NCI-H2227 treated with DMSO at 0.1 percent for 48 hours (cell line): ENCODE results near the gene DLG2.
"Not testable (repeated sequence)": the region's sequence is repeated elsewhere in the genome, so short reads cannot be mapped to it uniquely, and the experiment has no call there.

Source experiments
- DNase-seq: peaks from one replicate; lab custom pipeline; 2025; lab: John Stamatoyannopoulos, UW

The DLG2 gene

GRCh38 chr11:85643191-85643614 lies 16.1 kb upstream of the DLG2 start:
- no peak for DNase-seq

DNA sequence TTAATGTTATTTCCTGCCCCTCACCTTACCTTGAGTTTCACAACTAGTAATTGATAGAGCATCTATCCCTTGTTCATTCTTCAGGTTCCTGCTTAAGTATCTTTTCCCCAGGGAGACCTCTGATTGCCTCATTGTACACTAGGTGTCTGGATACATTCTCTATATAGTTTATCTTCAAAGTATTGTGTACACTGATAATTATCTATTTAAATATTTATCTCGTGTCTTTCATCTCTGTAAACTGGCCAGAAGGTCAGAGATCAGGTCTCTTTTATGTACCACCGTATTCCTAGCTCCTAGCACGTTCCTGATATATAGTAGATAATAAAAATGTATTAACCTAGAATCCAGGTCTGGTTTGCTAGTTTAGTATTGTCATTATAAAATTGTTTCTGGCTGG lies 7.6 kb upstream of the DLG2 start:
- DNase-seq, result no peak

DNA sequence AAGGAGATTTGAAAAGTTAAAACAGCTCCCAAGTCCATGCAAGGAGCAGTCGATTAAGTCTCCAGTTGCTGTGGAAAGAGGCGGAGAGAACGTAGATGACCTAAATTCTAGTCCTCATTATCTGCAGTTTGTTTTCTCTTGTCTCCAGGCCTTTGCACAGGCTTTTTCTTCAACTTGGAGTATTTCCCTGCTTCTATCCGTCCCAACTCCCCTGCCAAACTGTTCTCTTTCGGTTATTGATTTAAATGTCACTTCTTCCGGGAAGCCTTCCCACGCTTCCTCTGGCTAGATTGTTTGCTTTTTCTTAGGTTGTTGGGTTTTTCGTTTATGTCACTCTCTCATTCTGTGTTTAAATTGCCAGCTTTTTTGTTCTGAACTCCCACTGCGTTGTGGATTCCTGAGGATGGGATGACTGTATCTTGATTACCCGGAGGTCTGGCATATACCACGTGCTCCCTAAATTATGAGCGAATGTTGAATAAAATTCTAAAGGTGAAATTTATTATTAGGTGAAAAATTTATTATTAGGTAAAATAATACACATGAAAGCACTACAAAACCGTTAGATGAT lies 1.7 kb upstream of the DLG2 start:
- no peak for DNase-seq

DNA sequence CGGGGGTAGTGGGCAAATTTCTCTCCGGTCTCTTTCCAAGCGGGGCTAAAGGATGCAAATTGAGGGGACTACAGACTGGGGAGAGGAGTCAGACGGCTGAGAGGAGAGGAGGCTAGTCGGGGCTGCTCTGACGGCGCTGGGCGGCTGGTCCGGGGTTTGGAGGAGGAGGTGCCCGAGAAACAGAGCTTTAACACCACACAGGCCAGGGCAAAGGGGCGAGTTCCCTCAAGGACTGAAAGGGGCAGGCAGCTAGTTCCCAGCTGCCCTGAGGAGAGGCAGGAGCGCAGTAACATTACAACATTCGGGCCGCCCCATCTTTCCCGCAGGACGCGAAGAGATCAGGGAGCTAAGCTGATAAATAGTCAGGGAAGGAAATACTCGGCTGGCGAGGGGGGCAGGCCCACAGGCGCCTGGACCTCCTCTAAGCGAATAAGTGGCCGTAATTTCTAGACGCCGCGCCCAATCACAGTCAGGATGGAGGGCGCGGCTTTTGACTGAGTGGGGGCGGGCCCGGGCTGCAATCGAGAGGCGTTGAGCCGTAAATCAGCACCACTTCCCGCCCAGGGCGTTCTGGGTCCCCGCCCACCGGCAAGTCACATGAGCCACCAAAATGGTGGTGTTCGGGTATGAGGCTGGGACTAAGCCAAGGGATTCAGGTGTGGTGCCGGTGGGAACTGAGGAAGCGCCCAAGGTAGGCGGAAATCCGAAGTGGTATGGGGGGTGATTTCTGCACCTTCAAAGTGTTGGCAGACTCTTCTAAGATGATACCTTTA lies 1.0 kb upstream of the DLG2 start, which contains the start of gene TMEM126B:
TMEM126B (plus strand) TSS at position 596 of the 773 bp plus-strand sequence; CDS start at position 611, 15 bp downstream.
- DNase-seq, result peak; percentile 94

GRCh38 chr11:85626496-85626895 lies 648 bp downstream of the DLG2 start:
- no peak for DNase-seq

DNA sequence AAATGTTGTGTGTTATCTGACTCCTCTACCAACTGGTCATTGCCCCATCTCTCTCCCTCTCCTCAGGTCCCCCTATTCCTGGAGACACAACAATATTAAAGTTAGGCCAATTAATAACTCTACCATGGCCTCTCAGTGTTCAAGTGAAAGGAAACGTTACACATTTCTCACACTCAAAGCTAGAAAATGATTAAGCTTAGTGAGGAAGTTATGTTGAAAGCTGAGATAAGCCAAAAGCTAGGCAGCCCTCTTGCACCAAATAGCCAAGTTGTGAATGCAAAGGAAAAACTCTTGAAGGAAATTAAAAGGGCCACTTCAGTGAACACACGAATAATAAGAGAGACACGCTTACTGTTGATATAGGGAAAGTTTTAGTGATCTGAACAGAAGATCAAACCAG lies 6.9 kb downstream of the DLG2 start:
- DNase-seq, result no peak

- DNase-seq, result no peak
Measured at GRCh38 chr11:85619499-85619898, 7.6 kb downstream of the DLG2 start.

DNA sequence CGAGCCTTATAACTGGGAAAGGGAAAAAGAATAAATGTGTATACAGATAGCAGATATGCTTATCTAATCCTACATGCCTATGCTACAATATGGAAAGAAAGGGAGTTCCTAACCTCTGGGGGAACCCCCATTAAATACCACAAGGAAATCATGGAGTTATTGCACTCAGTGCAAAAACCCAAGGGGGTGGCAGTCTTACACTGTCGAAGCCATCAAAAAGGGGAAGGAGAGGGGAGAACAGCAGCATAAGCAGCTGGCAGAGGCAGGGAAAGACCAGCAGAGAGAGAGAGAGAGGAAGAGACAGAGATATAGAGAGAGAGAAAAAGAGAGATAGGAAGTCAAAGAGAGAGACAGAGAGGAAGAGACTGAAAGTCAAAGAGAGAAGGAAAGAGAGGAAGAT lies 15.5 kb downstream of the DLG2 start:
- not testable (repeated sequence) for DNase-seq

- DNase-seq, result not testable (repeated sequence)
Measured at GRCh38 chr11:85609286-85609685, 17.9 kb downstream of the DLG2 start.

DNA sequence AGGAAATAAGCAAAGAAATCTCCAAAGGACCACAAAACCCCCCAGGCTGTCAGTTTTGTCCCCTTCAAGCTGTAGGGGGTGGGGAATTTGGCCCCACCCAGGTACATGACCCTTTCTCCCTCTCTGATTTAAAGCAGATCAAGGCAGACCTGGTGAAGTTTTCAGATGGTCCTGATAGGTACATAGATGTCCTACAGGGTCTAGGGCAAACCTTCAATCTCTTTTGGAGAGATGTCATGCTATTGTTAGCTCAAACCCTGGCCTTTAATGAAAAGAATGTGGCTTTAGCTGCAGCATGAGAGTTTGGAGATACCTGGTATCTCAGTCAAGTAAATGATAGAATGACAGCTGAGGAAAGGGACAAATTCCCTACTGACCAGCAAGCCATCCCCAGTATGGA lies 18.5 kb downstream of the DLG2 start:
- not testable (repeated sequence) for DNase-seq

GRCh38 chr11:85606237-85606636 lies 20.9 kb downstream of the DLG2 start:
- DNase-seq, result not testable (repeated sequence)

GRCh38 chr11:85603220-85603619 lies 23.9 kb downstream of the DLG2 start:
- DNase-seq, result no peak

DNA sequence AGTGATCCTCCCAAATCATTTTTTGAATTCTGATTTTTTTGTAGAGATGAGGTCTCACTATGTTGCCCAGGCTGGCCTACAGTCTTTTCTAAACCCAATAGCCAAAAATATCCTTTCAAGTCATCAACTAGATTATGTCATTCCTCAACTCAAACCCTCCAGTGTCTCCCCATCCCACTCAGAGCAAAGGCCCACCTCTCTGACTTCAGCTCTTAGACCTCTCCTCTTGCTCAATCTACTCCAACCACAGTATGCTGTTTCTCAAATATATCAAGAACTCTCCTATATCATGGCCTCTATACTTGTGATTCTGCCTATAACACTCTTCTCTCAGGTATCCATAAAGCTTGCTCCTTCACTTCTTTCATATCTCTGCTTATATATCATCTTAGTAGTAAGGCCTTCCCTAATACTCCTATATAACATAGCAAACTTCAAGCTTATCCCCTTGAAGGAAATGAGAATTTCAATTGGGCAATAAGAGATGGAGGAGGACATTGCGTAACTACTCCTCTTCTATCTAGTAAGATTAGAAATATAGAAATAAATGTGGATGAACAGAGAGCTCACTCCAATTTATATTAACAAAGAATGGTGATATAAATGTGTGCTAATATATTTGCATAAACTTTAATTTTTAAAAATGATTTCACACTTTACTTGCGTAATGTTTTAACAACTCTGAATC lies 24.5 kb downstream of the DLG2 start:
- no peak for DNase-seq

DNA sequence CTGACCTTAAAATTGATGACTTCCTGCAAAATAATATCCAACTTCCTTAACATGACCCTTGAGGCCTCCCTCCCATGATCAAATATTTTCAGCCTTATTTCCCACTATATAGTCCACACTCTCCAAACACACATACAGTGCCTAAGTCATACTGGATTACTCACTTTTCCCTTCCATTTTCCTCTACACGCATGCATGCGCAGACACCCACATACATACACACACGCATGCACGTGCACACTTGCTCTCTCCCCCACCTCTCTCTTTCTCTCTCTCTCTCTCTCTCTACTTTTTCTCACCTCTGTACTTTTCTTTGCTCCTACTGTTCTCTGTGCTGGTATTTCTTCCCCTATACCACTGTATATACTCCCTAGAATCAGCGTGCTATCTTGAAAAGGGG lies 28.1 kb downstream of the DLG2 start:
- no peak for DNase-seq

DNA sequence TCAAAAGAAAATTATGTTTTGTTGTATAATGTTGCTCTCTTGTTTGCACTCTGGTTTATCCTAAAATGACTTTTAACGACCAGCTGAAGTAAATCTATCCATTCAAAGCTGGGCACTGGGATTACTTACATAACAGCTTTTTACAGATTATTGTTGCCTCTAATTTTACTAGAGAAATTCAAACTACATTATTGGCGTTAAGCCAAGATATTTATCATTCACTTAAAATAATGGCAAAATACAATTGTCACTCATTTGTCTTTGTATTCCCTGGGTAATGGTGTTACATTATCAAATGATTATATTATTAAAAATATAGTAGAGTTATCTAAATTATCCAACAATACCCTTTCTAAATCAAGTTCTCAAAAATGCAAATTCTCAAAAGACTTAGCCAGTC lies 30.3 kb downstream of the DLG2 start:
- no peak for DNase-seq

DNA sequence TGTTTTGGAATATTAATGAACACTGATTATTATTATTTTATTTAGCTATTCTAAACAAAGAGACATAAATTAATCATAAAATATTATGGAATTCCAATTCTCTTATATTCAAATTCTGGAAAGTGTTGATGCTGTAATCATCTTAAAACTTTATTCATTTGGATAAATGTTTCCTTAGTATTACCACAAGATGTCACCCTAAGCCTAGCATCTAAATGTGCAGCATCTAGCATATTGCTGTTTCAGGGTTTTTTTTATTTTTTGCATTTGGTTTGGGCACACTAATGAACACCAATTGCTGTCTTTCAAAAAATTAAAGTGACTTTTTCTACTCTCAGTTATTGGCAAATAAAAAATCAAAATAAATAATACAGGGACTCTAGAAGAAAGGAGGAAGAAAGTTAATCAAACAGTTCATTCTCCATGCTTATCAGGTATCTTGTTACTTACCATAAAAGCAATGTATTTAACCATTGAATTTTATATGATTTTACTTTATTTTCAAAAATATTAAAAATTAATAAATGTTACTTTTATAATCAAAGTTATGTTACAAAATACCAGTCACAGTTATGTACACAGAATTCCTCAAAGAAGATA lies 31.8 kb downstream of the DLG2 start:
- DNase-seq, result peak; percentile 35

- DNase-seq, result peak; percentile 7
Measured at GRCh38 chr11:85590848-85591483, 36.2 kb downstream of the DLG2 start.

GRCh38 chr11:85589373-85589772 lies 37.8 kb downstream of the DLG2 start:
- DNase-seq, result no peak

DNA sequence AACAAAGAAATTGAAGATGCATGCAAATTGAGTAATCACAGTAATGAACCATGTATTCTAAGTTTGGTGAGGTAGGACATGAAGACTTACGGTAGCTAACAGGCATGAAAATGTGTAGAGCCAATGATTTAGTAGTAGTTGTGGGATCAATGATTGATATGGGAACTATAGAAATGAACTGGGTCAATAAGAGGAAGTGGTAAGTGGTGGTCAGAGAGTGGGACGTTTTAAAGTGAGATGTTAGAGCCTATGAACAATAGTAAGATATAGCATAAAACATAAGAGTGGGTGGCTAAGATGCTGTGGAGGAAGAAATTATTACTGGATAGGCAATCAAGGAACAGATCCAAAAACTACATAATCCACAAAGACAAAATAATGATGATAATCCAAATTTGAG lies 45.0 kb downstream of the DLG2 start:
- DNase-seq, result no peak

DNA sequence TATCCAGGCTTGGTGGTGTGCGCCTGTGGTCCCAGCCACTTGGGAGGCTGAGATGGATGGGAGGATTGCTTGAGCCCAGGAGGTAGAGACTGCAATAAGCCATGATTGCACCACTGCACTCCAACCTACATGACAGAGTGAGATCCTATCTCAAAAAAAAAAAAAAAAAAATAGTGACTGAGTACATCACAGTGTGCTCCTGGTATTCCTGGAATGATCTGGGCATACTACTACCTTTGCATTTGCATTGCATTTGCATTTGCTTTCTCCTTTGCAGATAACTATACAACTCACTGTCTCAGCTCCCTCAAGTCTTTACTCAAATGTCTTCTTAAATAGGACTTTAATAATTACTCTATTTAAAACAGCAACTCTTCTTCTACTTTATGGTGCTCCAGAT lies 51.8 kb downstream of the DLG2 start:
- no peak for DNase-seq

DNA sequence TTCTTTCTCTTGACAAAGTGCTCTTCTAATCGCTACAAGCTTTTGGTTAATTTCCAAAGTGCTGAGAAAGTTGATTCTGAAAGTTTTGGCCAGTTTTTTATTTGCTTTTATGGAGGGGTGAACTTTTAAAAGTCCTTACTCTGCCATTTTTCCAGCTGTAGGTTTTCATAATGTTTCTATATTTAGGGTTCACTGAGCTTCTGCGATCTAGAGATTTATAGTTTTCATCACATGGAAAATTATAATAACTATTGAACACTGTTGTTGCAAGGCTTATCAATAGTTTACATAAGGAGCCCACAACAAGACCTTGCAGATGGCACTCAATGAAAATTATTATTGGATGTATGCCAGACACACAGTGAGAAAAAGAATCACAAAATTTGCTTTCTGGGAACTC lies 55.1 kb downstream of the DLG2 start:
- DNase-seq, result no peak

DNA sequence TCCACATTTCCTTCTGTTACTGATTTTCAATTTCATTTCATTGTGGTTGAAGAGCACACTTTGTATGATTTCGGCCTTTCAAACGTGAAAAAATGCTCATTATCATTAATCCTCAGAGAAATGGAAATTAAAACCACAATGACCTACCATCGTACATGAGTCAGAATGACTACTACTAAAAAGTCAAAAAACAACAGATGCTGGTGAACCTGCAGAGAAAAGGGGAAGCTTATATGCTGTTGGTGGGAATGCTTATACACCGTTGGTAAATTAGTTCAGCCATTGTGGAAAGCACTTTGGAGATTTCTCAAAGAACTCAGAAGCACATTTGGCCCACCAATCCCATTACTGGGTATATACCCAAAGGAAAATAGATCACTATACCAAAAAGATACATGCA lies 57.6 kb downstream of the DLG2 start:
- no peak for DNase-seq
